OCI-LY1 (cell line): ENCODE data around the gene MAGI2.

Experiments used
- EZH2 ChIP-seq: fragments of 200-600 bp; sonication (generic), shearing (Covaris generic); IDR thresholded peaks from 2 replicates; pipeline ENCODE4 v1.8.0; 2017; ENCODE audit warnings: borderline replicate concordance, mixed run types, mild to moderate bottlenecking, antibody characterized with exemption, low read length, moderate library complexity, mixed read lengths
- TF ChIP-seq, protein P1 (sequence below): fragments of 200-600 bp; sonication (generic), shearing (Covaris generic); IDR thresholded peaks from 2 replicates; pipeline ENCODE4 v1.5.1; 2017; ENCODE audit warnings: mild to moderate bottlenecking, antibody characterized with exemption, low read length, moderate library complexity, mixed read lengths

- TF ChIP-seq, protein P1, sequence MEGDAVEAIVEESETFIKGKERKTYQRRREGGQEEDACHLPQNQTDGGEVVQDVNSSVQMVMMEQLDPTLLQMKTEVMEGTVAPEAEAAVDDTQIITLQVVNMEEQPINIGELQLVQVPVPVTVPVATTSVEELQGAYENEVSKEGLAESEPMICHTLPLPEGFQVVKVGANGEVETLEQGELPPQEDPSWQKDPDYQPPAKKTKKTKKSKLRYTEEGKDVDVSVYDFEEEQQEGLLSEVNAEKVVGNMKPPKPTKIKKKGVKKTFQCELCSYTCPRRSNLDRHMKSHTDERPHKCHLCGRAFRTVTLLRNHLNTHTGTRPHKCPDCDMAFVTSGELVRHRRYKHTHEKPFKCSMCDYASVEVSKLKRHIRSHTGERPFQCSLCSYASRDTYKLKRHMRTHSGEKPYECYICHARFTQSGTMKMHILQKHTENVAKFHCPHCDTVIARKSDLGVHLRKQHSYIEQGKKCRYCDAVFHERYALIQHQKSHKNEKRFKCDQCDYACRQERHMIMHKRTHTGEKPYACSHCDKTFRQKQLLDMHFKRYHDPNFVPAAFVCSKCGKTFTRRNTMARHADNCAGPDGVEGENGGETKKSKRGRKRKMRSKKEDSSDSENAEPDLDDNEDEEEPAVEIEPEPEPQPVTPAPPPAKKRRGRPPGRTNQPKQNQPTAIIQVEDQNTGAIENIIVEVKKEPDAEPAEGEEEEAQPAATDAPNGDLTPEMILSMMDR = no peak
- no peak for TF ChIP-seq EZH2
Measured at GRCh38 chr7:78777829-78778228, 675.6 kb downstream of the MAGI2 start.
